IMR-90 (cell line): ENCODE results near the gene MAGI2. TPM values are rescaled to one million over a fixed set of nuclear protein-coding genes. Genes with fewer than 3 reads are reported as not detected.

Experiments used
- ATAC-seq: fragments of 200-7000 bp; cut with Tn5 transposase; 2 replicates; pipeline ENCODE4 v1.9.1; 2020; ENCODE audit warnings: low read depth, mild to moderate bottlenecking, moderate library complexity
- BruUV-seq: library from RNA; stranded (reverse); fragments of 400-500 nt; replicated peaks from 2 replicates; lab custom pipeline; 2021; lab: Mats Ljungman, UMichigan
- CTCF ChIA-PET: fragments of 300-600 bp; formaldehyde crosslinking; extraction: SDS; loops from one replicate; lab custom pipeline; 2021; ENCODE audit warnings: antibody characterized with exemption; lab: Yijun Ruan, JAX
- POLR2A ChIA-PET: fragments of 300-600 bp; sonication (Branson Sonifier 250); formaldehyde crosslinking; loops from one replicate; lab custom pipeline; 2022; ENCODE audit warnings: antibody characterized with exemption; ENCODE audit not compliant: unreplicated experiment; lab: Charles Lee
- DNase-seq: peaks from one replicate; pipeline ENCODE4 v3.0.0; 2013
- H2AFZ ChIP-seq: replicated peaks from 2 replicates; pipeline ENCODE3; 2013; ENCODE audit warnings: low read length, mild to moderate bottlenecking; ENCODE audit not compliant: poor library complexity
- H2AK5ac ChIP-seq: 2 replicates; pipeline ENCODE4 v1.6.1; 2013; ENCODE audit warnings: low read depth, low read length, inconsistent platforms
- H2AK9ac ChIP-seq: replicated peaks from 2 replicates; pipeline ENCODE3; 2013; ENCODE audit warnings: mild to moderate bottlenecking, low read depth, low read length, moderate library complexity; ENCODE audit not compliant: poor library complexity
- H2BK120ac ChIP-seq: 2 replicates; pipeline ENCODE4 v1.6.1; 2013; ENCODE audit warnings: low read depth, low read length, inconsistent platforms
- H2BK15ac ChIP-seq: 3 replicates; pipeline ENCODE4 v1.6.1; 2013; ENCODE audit warnings: low read depth, low read length, inconsistent platforms
- H2BK20ac ChIP-seq: 2 replicates; pipeline ENCODE4 v1.6.1; 2013; ENCODE audit warnings: low read depth, mild to moderate bottlenecking, inconsistent platforms, low read length, moderate library complexity
- H2BK5ac ChIP-seq: 2 replicates; pipeline ENCODE4 v1.6.1; 2013; ENCODE audit warnings: mild to moderate bottlenecking, low read depth, low read length, inconsistent platforms; ENCODE audit not compliant: poor library complexity, severe bottlenecking
- H3K14ac ChIP-seq: replicated peaks from 2 replicates; pipeline ENCODE4 v1.6.1; 2013; ENCODE audit warnings: low read depth, low read length, inconsistent platforms
- H3K18ac ChIP-seq: 2 replicates; pipeline ENCODE4 v1.6.1; 2013; ENCODE audit warnings: low read depth, low read length, control low read depth
- H3K23ac ChIP-seq: 2 replicates; pipeline ENCODE4 v1.6.1; 2013; ENCODE audit warnings: low read depth, low read length, inconsistent platforms
- H3K27ac ChIP-seq: 2 replicates; pipeline ENCODE4 v1.5.1; 2013; ENCODE audit warnings: mild to moderate bottlenecking, control low read depth, low read length; ENCODE audit not compliant: insufficient read depth
- H3K27me3 ChIP-seq: 2 replicates; pipeline ENCODE4 v1.6.1; 2013; ENCODE audit warnings: low read length; ENCODE audit not compliant: control insufficient read depth, insufficient read depth
- H3K36me3 ChIP-seq: 2 replicates; pipeline ENCODE4 v1.6.1; 2013; ENCODE audit warnings: low read length, mixed read lengths; ENCODE audit not compliant: control insufficient read depth, insufficient read depth
- H3K4ac ChIP-seq: 2 replicates; pipeline ENCODE4 v1.6.1; 2013; ENCODE audit warnings: low read depth, low read length, inconsistent platforms
- H3K4me1 ChIP-seq: 2 replicates; pipeline ENCODE4 v1.6.1; 2013; ENCODE audit warnings: low read length, mixed read lengths; ENCODE audit not compliant: control insufficient read depth, insufficient read depth
- H3K4me2 ChIP-seq: 2 replicates; pipeline ENCODE4 v1.6.1; 2013; ENCODE audit warnings: low read depth, mild to moderate bottlenecking, control low read depth, low read length, moderate library complexity
- H3K4me3 ChIP-seq: 2 replicates; pipeline ENCODE4 v1.5.1; 2013; ENCODE audit warnings: low read depth, mild to moderate bottlenecking, control low read depth, low read length, moderate library complexity; ENCODE audit not compliant: insufficient read depth
- H3K56ac ChIP-seq: 2 replicates; pipeline ENCODE4 v1.6.1; 2013; ENCODE audit warnings: low read length, inconsistent platforms; ENCODE audit not compliant: insufficient read depth; ENCODE audit errors: extremely low read depth
- H3K79me1 ChIP-seq, 2 experiments: 2 replicates each; pipeline ENCODE4 v1.6.1; 2013; ENCODE audit warnings: low read length in 2 of 2, inconsistent platforms in 1 of 2, low read depth in 1 of 2
- H3K9ac ChIP-seq: 2 replicates; pipeline ENCODE4 v1.6.1; 2013; ENCODE audit warnings: low read depth, low read length, control low read depth
- H3K9me1 ChIP-seq: 2 replicates; pipeline ENCODE4 v1.6.1; 2013; ENCODE audit warnings: low read length, inconsistent platforms; ENCODE audit not compliant: insufficient read depth
- H3K9me3 ChIP-seq: 2 replicates; pipeline ENCODE4 v1.6.1; 2013; ENCODE audit warnings: low read length; ENCODE audit not compliant: control insufficient read depth, insufficient read depth
- H4K20me1 ChIP-seq: 2 replicates; pipeline ENCODE4 v1.6.1; 2013; ENCODE audit warnings: low read length, inconsistent platforms; ENCODE audit not compliant: insufficient read depth
- H4K5ac ChIP-seq: 2 replicates; pipeline ENCODE4 v1.6.1; 2013; ENCODE audit warnings: mild to moderate bottlenecking, low read depth, low read length, control low read depth
- H4K8ac ChIP-seq, 2 experiments: 2 replicates each; pipeline ENCODE4 v1.6.1; 2013; ENCODE audit warnings: low read depth in 2 of 2, low read length in 2 of 2, control low read depth in 1 of 2, inconsistent platforms in 1 of 2
- H4K91ac ChIP-seq: 2 replicates; pipeline ENCODE4 v1.6.1; 2013; ENCODE audit warnings: low read depth, low read length, inconsistent platforms; ENCODE audit not compliant: insufficient read depth
- BHLHE40 ChIP-seq: fragments of 150-350 bp; IDR thresholded peaks from 2 replicates; pipeline ENCODE4 v1.6.1; 2016; ENCODE audit warnings: mild to moderate bottlenecking, low read depth, low read length
- CEBPB ChIP-seq: IDR thresholded peaks from 2 replicates; pipeline ENCODE4 v1.6.1; 2012; ENCODE audit warnings: low read depth, low read length, improper control_type of control experiment
- CHD1 ChIP-seq: IDR thresholded peaks from 2 replicates; pipeline ENCODE4 v1.6.1; 2012; ENCODE audit warnings: low read depth, low read length, improper control_type of control experiment
- CTCF ChIP-seq: conservative IDR thresholded peaks from 2 replicates; pipeline ENCODE4 v1.5.1; 2012; ENCODE audit warnings: mild to moderate bottlenecking, low read depth, low read length, improper control_type of control experiment
- FOS ChIP-seq: fragments of 150-350 bp; IDR thresholded peaks from 2 replicates; pipeline ENCODE4 v1.6.1; 2016; ENCODE audit warnings: low read depth, low read length
- MAFK ChIP-seq: IDR thresholded peaks from 2 replicates; pipeline ENCODE4 v1.6.1; 2012; ENCODE audit warnings: low read depth, low read length, improper control_type of control experiment
- MAZ ChIP-seq: IDR thresholded peaks from 2 replicates; pipeline ENCODE4 v1.6.1; 2012; ENCODE audit warnings: low read depth, mild to moderate bottlenecking, low read length, improper control_type of control experiment, moderate library complexity, borderline replicate concordance
- MXI1 ChIP-seq: IDR thresholded peaks from 2 replicates; pipeline ENCODE4 v1.6.1; 2012; ENCODE audit warnings: low read depth, mild to moderate bottlenecking, low read length, moderate library complexity, borderline replicate concordance
- NFE2L2 ChIP-seq: fragments of 150-350 bp; IDR thresholded peaks from 2 replicates; pipeline ENCODE4 v1.6.1; 2016; ENCODE audit warnings: low read depth, mild to moderate bottlenecking, low read length
- POLR2A ChIP-seq: IDR thresholded peaks from 2 replicates; pipeline ENCODE4 v1.6.1; 2012; ENCODE audit warnings: mild to moderate bottlenecking, low read depth, low read length
- RAD21 ChIP-seq: IDR thresholded peaks from 2 replicates; pipeline ENCODE4 v1.6.1; 2012; ENCODE audit warnings: low read length, improper control_type of control experiment
- RCOR1 ChIP-seq: IDR thresholded peaks from 2 replicates; pipeline ENCODE4 v1.6.1; 2012; ENCODE audit warnings: mild to moderate bottlenecking, low read length, improper control_type of control experiment; ENCODE audit not compliant: insufficient replicate concordance
- RFX5 ChIP-seq: IDR thresholded peaks from 2 replicates; pipeline ENCODE4 v1.8.0; 2012; ENCODE audit warnings: low read depth, mild to moderate bottlenecking, low read length, moderate library complexity
- SMC3 ChIP-seq: fragments of 150-350 bp; IDR thresholded peaks from 2 replicates; pipeline ENCODE4 v1.6.1; 2016; ENCODE audit warnings: low read depth, mild to moderate bottlenecking, antibody characterized with exemption, low read length, moderate library complexity
- USF2 ChIP-seq: fragments of 150-350 bp; IDR thresholded peaks from 2 replicates; pipeline ENCODE4 v1.6.1; 2017; ENCODE audit warnings: mild to moderate bottlenecking, antibody characterized with exemption, low read length, low read depth
- WGBS, 2 experiments: methylation state at CpG; one replicate each; pipeline versions ENCODE4 v1.1.5 to v1.1.7; 2013; ENCODE audit warnings: missing lambda C conversion rate in 2 of 2; ENCODE audit not compliant: insufficient read length in 1 of 2; ENCODE audit errors: extremely low coverage in 2 of 2; 5-methylcytosine and 5-hydroxymethylcytosine counted together
- dilution Hi-C: fragments of 300-500 bp; cut with HindIII; formaldehyde crosslinking; loops from one replicate; pipeline ENCODE4 v1.14.3; 2018; ENCODE audit warnings: low sequenced_read_pairs; ENCODE audit not compliant: unreplicated experiment
- in situ Hi-C: fragments of 300-500 bp; cut with MboI; formaldehyde crosslinking; loops from 3 replicates; pipeline ENCODE4 v1.14.3; 2019; ENCODE audit warnings: low sequenced_read_pairs, inconsistent platforms, mixed read lengths
- intact Hi-C: fragments of 100-400 bp; cut with micrococcal nuclease; formaldehyde crosslinking; loops from 2 replicates; pipeline ENCODE4 v1.10.0; 2022
- polyA plus RNA-seq, 3 experiments: library from polyadenylated mRNA; depleted of rRNA; stranded (reverse); fragments of >200 nt; gene quantifications; 2 replicates each; pipeline ENCODE4 v1.2.3, GENCODE V29; 2012; ENCODE audit warnings: low replicate concordance in 1 of 3
- total RNA-seq: library from RNA; depleted of rRNA; stranded (reverse); fragments of >200 nt; gene quantifications from 2 replicates; pipeline ENCODE4 v1.2.3, GENCODE V29; 2012
- TF ChIP-seq, protein P1 (sequence below): fragments of 150-350 bp; IDR thresholded peaks from 2 replicates; pipeline ENCODE4 v1.6.1; 2016; ENCODE audit warnings: low read depth, mild to moderate bottlenecking, low read length, moderate library complexity, borderline replicate concordance

Gene MAGI2
- total and polyA plus RNA-seq, 2 of the 4 experiments (the other 2 are of a cell fraction): 2.5 to 17.9 TPM

- Histone ChIP-seq H3K9ac (no peak overlapping the region), H3K18ac (no peak overlapping the region), H3K27ac (no peak overlapping the region), H4K91ac (no peak overlapping the region), H3K4ac (no peak overlapping the region), H4K20me1 (no peaks in the 10 kb centered on the region), H3K23ac (no peak overlapping the region), H3K4me3 (no peak overlapping the region), H2AFZ (no peak overlapping the region), H4K8ac (no peak overlapping the region), H3K9me1 (no peaks in the 10 kb centered on the region), H2BK20ac (no peak overlapping the region), H3K9me3 (no peaks in the 10 kb centered on the region), H3K14ac (no peak overlapping the region), H3K79me1 (peaks cover 0 to 5% of the 10 kb centered on the region in 2 experiments; a peak in 2 of 4 replicates), H3K4me2 (no peak overlapping the region), H3K56ac (no peak overlapping the region), H3K4me1 (no peaks in the 10 kb centered on the region), H2BK120ac (no peak overlapping the region), H2BK15ac (no peak overlapping the region), H2AK9ac (no peak overlapping the region), H4K5ac (no peak overlapping the region), H3K36me3 (no peaks in the 10 kb centered on the region), H2AK5ac (no peak overlapping the region), H3K27me3 (no peaks in the 10 kb centered on the region), H2BK5ac (no peak overlapping the region)
- no peak for TF ChIP-seq MAZ
- no peak for TF ChIP-seq CTCF
- TF ChIP-seq MAFK: no peak
- TF ChIP-seq FOS: no peak
- TF ChIP-seq RCOR1: no peak
- TF ChIP-seq RFX5: no peak
- no peak for TF ChIP-seq MXI1
- TF ChIP-seq, protein P1, sequence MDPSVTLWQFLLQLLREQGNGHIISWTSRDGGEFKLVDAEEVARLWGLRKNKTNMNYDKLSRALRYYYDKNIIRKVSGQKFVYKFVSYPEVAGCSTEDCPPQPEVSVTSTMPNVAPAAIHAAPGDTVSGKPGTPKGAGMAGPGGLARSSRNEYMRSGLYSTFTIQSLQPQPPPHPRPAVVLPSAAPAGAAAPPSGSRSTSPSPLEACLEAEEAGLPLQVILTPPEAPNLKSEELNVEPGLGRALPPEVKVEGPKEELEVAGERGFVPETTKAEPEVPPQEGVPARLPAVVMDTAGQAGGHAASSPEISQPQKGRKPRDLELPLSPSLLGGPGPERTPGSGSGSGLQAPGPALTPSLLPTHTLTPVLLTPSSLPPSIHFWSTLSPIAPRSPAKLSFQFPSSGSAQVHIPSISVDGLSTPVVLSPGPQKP: no peak
- TF ChIP-seq USF2: no peak
- TF ChIP-seq BHLHE40: no peak
- TF ChIP-seq NFE2L2: no peak
- no peak for TF ChIP-seq SMC3
- TF ChIP-seq CEBPB: no peak
- TF ChIP-seq CHD1: no peak
- no peak for TF ChIP-seq RAD21
- no peak for TF ChIP-seq POLR2A
- no peak for DNase-seq
- no TSS peak for BruUV-seq
- POLR2A ChIA-PET: no interaction called here
- intact Hi-C loops: no loop called here
- CTCF ChIA-PET: no interaction called here
- in situ Hi-C loops: no loop called here
- dilution Hi-C loops: no loop called here
- WGBS, 2 experiments: 100% methylated on average over 1 of the region's 3 CpGs; no CpG with 5 or more reads in 1 of the 2 experiments
- no peak for ATAC-seq
These were observed 393.0 kb downstream of the MAGI2 start for GRCh38 chr7:79060498-79060897.
